ENCODE data around the gene LMTK3. TPM values are rescaled to one million over a fixed set of nuclear protein-coding genes. Genes with fewer than 3 reads are reported as not detected.
"Not testable (repeated sequence)": the region's sequence is repeated elsewhere in the genome, so short reads cannot be mapped to it uniquely, and the experiment has no call there.

Gene LMTK3
- total and polyA plus RNA-seq, 2 of the 13 experiments (the other 11 are each of a cell fraction or from before 2014, with no cell fraction given), result 0.18 to 0.29 TPM

DNA sequence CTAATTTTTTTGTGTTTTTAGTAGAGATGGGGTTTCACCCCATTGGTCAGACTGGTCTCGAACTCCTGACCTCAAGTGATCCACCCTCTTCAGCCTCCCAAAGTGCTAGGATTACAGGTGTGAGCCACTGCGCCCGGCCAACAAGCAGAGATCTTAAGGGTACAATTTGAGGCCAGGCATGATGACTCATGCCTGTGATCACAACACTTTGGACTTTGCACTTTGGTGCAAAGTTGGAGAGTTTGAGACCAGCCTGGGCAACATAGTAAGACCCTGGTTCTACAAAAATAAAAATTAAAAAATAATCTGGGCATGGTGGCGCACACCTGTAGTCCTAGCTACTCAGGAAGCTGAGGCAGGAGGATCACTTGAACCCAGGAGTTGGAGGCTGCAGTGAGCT lies 7.8 kb upstream of the LMTK3 start:
- H3K27me3 ChIP-seq (ENCODE audit: control insufficient read depth in 1 of 2, insufficient read depth in 2 of 2, low read length in 2 of 2); H3K36me3 ChIP-seq (replicated peaks in 1 of 2; ENCODE audit: control insufficient read depth in 1 of 2, insufficient read depth in 2 of 2, low read length in 2 of 2); FAIRE-seq; H3K27ac ChIP-seq (ENCODE audit: extremely low read length, insufficient read depth, low read length); ATAC-seq; BruUV-seq (replicated peaks); CTCF ChIA-PET (ENCODE audit: low intra/inter-chr PET ratio, low total read pairs); H3K79me2 ChIP-seq (ENCODE audit: insufficient read depth, low read length); H3K4me3 ChIP-seq (replicated peaks in 1 of 3; ENCODE audit: insufficient read depth in 1 of 3, low read depth in 2 of 3, low read length in 3 of 3); in situ Hi-C loops (cut with HindIII; ENCODE audit: extremely low pct_ligation_motif_present, low pct_unique_long_range_greater_than_20kb); H3K9ac ChIP-seq (ENCODE audit: insufficient read depth, low read depth, low read length); H2AFZ ChIP-seq (ENCODE audit: low read length); H4K20me1 ChIP-seq (ENCODE audit: insufficient read depth, low read length); POLR2A ChIA-PET; H3K9me3 ChIP-seq (ENCODE audit: low read length); H3K4me2 ChIP-seq (ENCODE audit: low read depth, low read length); TF ChIP-seq HNF4G (CRISPR knock-in tag; IDR thresholded peaks at IDR 0.05; ENCODE audit: borderline replicate concordance, low read depth): not testable (repeated sequence)
- WGBS (ENCODE audit: low lambda C conversion rate), result 29% methylated on average over 4 of the region's 4 CpGs
- peak; percentile 41 for DNase-seq (ENCODE audit: low spot score)
- peak; percentile 18; the same call in 1 of the 2 replicates for TF ChIP-seq HNF4G (IDR thresholded peaks at IDR 0.05; ENCODE audit: borderline replicate concordance, low read depth, low read length)
- TF ChIP-seq, protein P1, sequence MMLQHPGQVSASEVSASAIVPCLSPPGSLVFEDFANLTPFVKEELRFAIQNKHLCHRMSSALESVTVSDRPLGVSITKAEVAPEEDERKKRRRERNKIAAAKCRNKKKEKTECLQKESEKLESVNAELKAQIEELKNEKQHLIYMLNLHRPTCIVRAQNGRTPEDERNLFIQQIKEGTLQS (CRISPR knock-in tag; IDR thresholded peaks at IDR 0.05), result peak; percentile 82
- peak; percentile 76 for TF ChIP-seq HNF4A (CRISPR knock-in tag; IDR thresholded peaks at IDR 0.05)
- TF ChIP-seq HDAC1 (CRISPR knock-in tag; IDR thresholded peaks at IDR 0.05), result 0 out of 2 replicates have a peak, but pooled peaks have one; percentile 18
- TF ChIP-seq FOSL1 (CRISPR knock-in tag; IDR thresholded peaks at IDR 0.05; ENCODE audit: borderline replicate concordance), result peak; percentile 75
- peak; percentile 72 for TF ChIP-seq ZMYM2 (CRISPR knock-in tag; IDR thresholded peaks at IDR 0.05)
- peak; percentile 32; the same call in 1 of the 2 replicates for TF ChIP-seq THAP11 (CRISPR knock-in tag; IDR thresholded peaks at IDR 0.05)
- peak; percentile 59; the same call in 1 of the 2 replicates for TF ChIP-seq ZNF460 (CRISPR knock-in tag; IDR thresholded peaks at IDR 0.05; ENCODE audit: borderline replicate concordance)
- TF ChIP-seq JUND (CRISPR knock-in tag; IDR thresholded peaks at IDR 0.05), result peak; percentile 76
- TF ChIP-seq ZNF121 (CRISPR knock-in tag; IDR thresholded peaks at IDR 0.05), result peak; percentile 97
- TF ChIP-seq RARA (CRISPR knock-in tag; IDR thresholded peaks at IDR 0.05), result 0 out of 2 replicates have a peak, but pooled peaks have one; percentile 6
- peak; percentile 73; the same call in 1 of the 2 replicates for TF ChIP-seq ZMYM3 (CRISPR knock-in tag; IDR thresholded peaks at IDR 0.05)
- TF ChIP-seq NCOR1 (IDR thresholded peaks at IDR 0.05; ENCODE audit: borderline replicate concordance, low read length), result peak; percentile 47; the same call in 1 of the 2 replicates
- TF ChIP-seq RCOR2 (CRISPR knock-in tag; IDR thresholded peaks at IDR 0.05), result peak; percentile 21; the same call in 1 of the 2 replicates
- peak; percentile 14 for TF ChIP-seq TEAD3 (CRISPR knock-in tag; optimal IDR thresholded peaks at IDR 0.05; ENCODE audit: borderline replicate concordance)
- TF ChIP-seq ADNP (CRISPR knock-in tag; IDR thresholded peaks at IDR 0.05), result peak; percentile 34; the same call in 1 of the 2 replicates
- TF ChIP-seq FOSL2 (CRISPR knock-in tag; IDR thresholded peaks at IDR 0.05), result peak; percentile 93
- peaks cover 13% of the 10 kb centered on the region for H3K4me1 ChIP-seq (ENCODE audit: insufficient read depth, low read length)
- intact Hi-C loops (cut with micrococcal nuclease; ENCODE audit: unreplicated experiment), result loop anchor here (5.0 kb wide), 1 partner anchor 33 kb away; the partner anchor contains the start of gene SULT2B1

All from HepG2 (cell line).